SK-N-SH (cell line): ENCODE data around the gene CLASP1.

ENCODE experiments used
- JUND ChIP-seq: IDR thresholded peaks from 2 replicates; pipeline ENCODE4 v1.4.0; 2012
- TF ChIP-seq, protein P1 (sequence below): fragments of 200-600 bp; sonication (generic); IDR thresholded peaks from 2 replicates; pipeline ENCODE4 v1.6.1; 2017; ENCODE audit warnings: antibody characterized with exemption, mild to moderate bottlenecking, moderate library complexity
- TF ChIP-seq, protein P2 (sequence below): IDR thresholded peaks from 2 replicates; pipeline ENCODE4 v1.6.1; 2012; ENCODE audit warnings: mild to moderate bottlenecking, low read depth, low read length, moderate library complexity

DNA sequence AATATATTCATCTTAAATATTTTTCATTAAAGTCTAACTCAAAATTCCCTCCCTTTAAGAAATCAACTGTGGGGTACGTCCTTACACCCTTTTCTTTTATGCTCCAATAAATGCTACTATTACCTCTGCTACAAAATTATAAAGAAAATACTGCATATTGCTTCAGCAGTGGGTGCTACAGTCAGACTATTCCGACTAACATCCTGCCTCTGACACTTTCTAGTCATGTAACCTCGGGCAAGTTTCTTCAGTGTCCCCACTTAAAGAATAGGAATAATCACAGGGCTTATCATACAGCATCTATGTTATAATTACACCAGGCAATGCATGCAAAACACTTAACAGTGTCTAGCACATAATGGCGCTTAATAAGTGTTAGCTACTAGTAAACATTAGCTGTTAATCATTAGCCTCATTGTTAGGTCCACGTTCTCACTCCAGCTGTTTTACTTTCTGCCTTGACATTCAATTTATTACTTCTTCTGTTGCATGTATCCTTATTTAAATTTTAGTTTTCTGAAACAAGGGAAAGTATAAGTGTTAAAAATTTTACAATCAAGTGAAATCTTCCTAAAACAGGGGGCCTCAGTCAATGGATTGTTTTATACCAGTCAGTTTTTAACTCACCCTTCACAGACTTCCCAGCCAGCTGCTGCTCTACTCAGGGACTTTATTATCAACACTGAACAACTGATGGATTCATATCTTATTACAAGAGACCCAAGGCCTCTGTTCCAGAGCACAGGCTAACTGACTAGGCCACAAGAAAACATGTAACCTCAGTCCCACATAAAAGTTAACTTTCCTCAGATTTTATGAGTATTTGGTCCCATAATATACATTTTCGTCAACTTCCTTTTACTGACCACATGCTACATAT lies 54.0 kb downstream of the CLASP1 start:
- TF ChIP-seq, protein P1, sequence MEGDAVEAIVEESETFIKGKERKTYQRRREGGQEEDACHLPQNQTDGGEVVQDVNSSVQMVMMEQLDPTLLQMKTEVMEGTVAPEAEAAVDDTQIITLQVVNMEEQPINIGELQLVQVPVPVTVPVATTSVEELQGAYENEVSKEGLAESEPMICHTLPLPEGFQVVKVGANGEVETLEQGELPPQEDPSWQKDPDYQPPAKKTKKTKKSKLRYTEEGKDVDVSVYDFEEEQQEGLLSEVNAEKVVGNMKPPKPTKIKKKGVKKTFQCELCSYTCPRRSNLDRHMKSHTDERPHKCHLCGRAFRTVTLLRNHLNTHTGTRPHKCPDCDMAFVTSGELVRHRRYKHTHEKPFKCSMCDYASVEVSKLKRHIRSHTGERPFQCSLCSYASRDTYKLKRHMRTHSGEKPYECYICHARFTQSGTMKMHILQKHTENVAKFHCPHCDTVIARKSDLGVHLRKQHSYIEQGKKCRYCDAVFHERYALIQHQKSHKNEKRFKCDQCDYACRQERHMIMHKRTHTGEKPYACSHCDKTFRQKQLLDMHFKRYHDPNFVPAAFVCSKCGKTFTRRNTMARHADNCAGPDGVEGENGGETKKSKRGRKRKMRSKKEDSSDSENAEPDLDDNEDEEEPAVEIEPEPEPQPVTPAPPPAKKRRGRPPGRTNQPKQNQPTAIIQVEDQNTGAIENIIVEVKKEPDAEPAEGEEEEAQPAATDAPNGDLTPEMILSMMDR = no peak
- TF ChIP-seq, protein P2, sequence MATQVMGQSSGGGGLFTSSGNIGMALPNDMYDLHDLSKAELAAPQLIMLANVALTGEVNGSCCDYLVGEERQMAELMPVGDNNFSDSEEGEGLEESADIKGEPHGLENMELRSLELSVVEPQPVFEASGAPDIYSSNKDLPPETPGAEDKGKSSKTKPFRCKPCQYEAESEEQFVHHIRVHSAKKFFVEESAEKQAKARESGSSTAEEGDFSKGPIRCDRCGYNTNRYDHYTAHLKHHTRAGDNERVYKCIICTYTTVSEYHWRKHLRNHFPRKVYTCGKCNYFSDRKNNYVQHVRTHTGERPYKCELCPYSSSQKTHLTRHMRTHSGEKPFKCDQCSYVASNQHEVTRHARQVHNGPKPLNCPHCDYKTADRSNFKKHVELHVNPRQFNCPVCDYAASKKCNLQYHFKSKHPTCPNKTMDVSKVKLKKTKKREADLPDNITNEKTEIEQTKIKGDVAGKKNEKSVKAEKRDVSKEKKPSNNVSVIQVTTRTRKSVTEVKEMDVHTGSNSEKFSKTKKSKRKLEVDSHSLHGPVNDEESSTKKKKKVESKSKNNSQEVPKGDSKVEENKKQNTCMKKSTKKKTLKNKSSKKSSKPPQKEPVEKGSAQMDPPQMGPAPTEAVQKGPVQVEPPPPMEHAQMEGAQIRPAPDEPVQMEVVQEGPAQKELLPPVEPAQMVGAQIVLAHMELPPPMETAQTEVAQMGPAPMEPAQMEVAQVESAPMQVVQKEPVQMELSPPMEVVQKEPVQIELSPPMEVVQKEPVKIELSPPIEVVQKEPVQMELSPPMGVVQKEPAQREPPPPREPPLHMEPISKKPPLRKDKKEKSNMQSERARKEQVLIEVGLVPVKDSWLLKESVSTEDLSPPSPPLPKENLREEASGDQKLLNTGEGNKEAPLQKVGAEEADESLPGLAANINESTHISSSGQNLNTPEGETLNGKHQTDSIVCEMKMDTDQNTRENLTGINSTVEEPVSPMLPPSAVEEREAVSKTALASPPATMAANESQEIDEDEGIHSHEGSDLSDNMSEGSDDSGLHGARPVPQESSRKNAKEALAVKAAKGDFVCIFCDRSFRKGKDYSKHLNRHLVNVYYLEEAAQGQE = no peak
- TF ChIP-seq JUND = no peak
